ENCODE measurements around the gene ZNF674. TPM values are rescaled to one million over a fixed set of nuclear protein-coding genes. Genes with fewer than 3 reads are reported as not detected.

The ZNF674 gene
- total RNA-seq, 1 donor from 2014 or later, result 2.3 TPM

- Histone ChIP-seq H3K27me3 (no peaks in the 10 kb centered on the region), H3K36me3 (no peaks in the 10 kb centered on the region), H3K4me1 (peaks cover 3 to 25% of the 10 kb centered on the region in 2 donors), H3K27ac (peak overlapping the region; percentile 34 to 67), H3K9me3 (no peaks in the 10 kb centered on the region), H3K4me3 (no peak overlapping the region)
- intact Hi-C loops (cut with DNase I), result no loop called here
- no peak for DNase-seq (ENCODE audit: low spot score in 2 of 2)
- TF ChIP-seq, protein P1, sequence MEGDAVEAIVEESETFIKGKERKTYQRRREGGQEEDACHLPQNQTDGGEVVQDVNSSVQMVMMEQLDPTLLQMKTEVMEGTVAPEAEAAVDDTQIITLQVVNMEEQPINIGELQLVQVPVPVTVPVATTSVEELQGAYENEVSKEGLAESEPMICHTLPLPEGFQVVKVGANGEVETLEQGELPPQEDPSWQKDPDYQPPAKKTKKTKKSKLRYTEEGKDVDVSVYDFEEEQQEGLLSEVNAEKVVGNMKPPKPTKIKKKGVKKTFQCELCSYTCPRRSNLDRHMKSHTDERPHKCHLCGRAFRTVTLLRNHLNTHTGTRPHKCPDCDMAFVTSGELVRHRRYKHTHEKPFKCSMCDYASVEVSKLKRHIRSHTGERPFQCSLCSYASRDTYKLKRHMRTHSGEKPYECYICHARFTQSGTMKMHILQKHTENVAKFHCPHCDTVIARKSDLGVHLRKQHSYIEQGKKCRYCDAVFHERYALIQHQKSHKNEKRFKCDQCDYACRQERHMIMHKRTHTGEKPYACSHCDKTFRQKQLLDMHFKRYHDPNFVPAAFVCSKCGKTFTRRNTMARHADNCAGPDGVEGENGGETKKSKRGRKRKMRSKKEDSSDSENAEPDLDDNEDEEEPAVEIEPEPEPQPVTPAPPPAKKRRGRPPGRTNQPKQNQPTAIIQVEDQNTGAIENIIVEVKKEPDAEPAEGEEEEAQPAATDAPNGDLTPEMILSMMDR (IDR thresholded peaks at IDR 0.05), result no peak
Observed at GRCh38 chrX:46584736-46585135, 39.5 kb upstream of the ZNF674 start.

- TF ChIP-seq, protein P1 (IDR thresholded peaks at IDR 0.05), result no peak
- Histone ChIP-seq H3K36me3 (no peaks in the 10 kb centered on the region), H3K9me3 (no peaks in the 10 kb centered on the region), H3K27ac (peak overlapping the region; percentile 63 to 67), H3K27me3 (no peaks in the 10 kb centered on the region), H3K4me3 (peak overlapping the region in 1 of 2 donors; percentile 15), H3K4me1 (peaks cover 0 to 19% of the 10 kb centered on the region in 2 donors)
- DNase-seq (ENCODE audit: low spot score in 2 of 2), result peak in 1 of 2 donors; percentile 66
- intact Hi-C loops (cut with DNase I), result loop anchor here (2.0 kb wide), 1 partner anchor 38 kb away; the partner anchor contains the start of gene ZNF674
Observed at GRCh38 chrX:46582966-46583365, 37.7 kb upstream of the ZNF674 start.

GRCh38 chrX:46582325-46582724 is 37.1 kb upstream of the ZNF674 start:
- intact Hi-C loops (cut with DNase I), result loop anchor here (2.0 kb wide), 1 partner anchor 38 kb away; the partner anchor contains the start of gene ZNF674
- peaks cover 0 to 17% of the 10 kb centered on the region in 2 donors for H3K4me1 ChIP-seq
- TF ChIP-seq, protein P1 (IDR thresholded peaks at IDR 0.05), result no peak
- no peaks in the 10 kb centered on the region for H3K9me3 ChIP-seq
- DNase-seq (ENCODE audit: low spot score in 2 of 2), result no peak
- peak overlapping the region in 1 of 2 donors; percentile 15 for H3K4me3 ChIP-seq
- H3K27ac ChIP-seq, result peak overlapping the region; percentile 63 to 67
- H3K36me3 ChIP-seq, result no peaks in the 10 kb centered on the region
- no peaks in the 10 kb centered on the region for H3K27me3 ChIP-seq

- DNase-seq (ENCODE audit: low spot score in 2 of 2), result no peak
Observed at GRCh38 chrX:46580613-46581012, 35.4 kb upstream of the ZNF674 start.

DNA sequence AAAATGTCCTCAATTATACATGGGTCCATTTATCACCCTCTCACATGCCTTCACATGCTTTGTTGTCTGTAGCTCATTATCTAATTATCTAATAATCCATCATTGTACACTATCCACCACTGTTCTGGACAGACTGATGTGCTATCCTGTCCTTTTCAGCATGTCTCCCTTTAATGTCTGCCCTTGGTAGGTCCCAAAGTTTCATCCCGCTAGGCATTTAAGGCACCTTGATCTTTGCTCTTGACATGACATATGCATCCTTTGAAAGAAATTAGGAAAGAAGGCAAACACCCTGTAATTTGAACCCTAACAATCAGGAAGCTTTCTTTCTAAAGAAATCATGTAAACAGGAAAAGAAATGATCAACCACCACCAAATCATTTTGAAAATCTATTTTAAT is 34.0 kb upstream of the ZNF674 start:
- intact Hi-C loops (cut with DNase I), result loop anchor here (10.0 kb wide), 1 partner anchor 176 kb away; the partner anchor contains the start of gene SLC9A7
- Histone ChIP-seq H3K36me3 (no peaks in the 10 kb centered on the region), H3K27me3 (no peaks in the 10 kb centered on the region), H3K9me3 (no peaks in the 10 kb centered on the region), H3K27ac (no peak overlapping the region), H3K4me3 (no peak overlapping the region), H3K4me1 (peaks cover 0 to 10% of the 10 kb centered on the region in 2 donors)
- no peak for DNase-seq (ENCODE audit: low spot score in 2 of 2)
- TF ChIP-seq, protein P1 (IDR thresholded peaks at IDR 0.05), result no peak

More at GRCh38 chrX:46580613-46581012, 35.4 kb upstream of the ZNF674 start:
- no peaks in the 10 kb centered on the region for H3K9me3 ChIP-seq
- TF ChIP-seq, protein P1 (IDR thresholded peaks at IDR 0.05), result no peak
- no peaks in the 10 kb centered on the region for H3K27me3 ChIP-seq
- H3K4me3 ChIP-seq, result no peak overlapping the region
- no peak overlapping the region for H3K27ac ChIP-seq
- no peaks in the 10 kb centered on the region for H3K36me3 ChIP-seq
- H3K4me1 ChIP-seq, result peaks cover 0 to 10% of the 10 kb centered on the region in 2 donors
- intact Hi-C loops (cut with DNase I), result no loop called here

Data from ascending aorta (tissue), 2 donors.